NCI-H446 (cell line): ENCODE measurements around the gene RGS17.
"Not testable (repeated sequence)": the region's sequence is repeated elsewhere in the genome, so short reads cannot be mapped to it uniquely, and the experiment has no call there.

ENCODE experiments used
- DNase-seq, 2 experiments: peaks; one replicate each; lab custom pipeline; 2025; lab: John Stamatoyannopoulos, UW

Gene RGS17

GRCh38 chr6:153131037-153131981, at the start of gene RGS17:
Gene RGS17 (minus strand): TSS chr6:153131282. CDS start chr6:153044018, 87,264 bp downstream.
- peak in 1 of 2 experiments; percentile 60 for DNase-seq

DNA sequence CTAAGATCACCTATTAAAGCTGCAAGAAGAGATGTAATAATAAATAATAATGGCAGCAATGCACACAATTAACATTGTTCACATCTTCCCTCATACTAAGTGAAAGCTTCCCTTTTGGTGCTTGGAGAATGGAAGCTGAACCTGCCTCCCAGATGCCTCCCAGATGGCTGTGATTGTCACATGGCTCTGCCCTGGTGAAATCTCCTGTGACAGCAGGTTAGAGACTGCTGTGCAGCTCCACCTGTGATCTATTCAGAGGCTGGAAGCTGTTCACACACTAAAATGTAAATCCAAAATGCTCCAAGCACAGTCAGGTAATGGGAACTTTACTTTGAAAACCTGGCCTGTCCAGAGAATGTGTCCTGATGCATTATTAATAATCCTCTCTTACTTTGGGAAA, 41.7 kb upstream of the RGS17 start:
- DNase-seq = no peak

- DNase-seq = no peak
These were observed 39.4 kb upstream of the RGS17 start for GRCh38 chr6:153170511-153170910.

- no peak for DNase-seq
These were observed 36.8 kb upstream of the RGS17 start for GRCh38 chr6:153167907-153168306.

- no peak for DNase-seq
These were observed 36.2 kb upstream of the RGS17 start for GRCh38 chr6:153167061-153167891.

GRCh38 chr6:153162646-153163045, 31.6 kb upstream of the RGS17 start:
- no peak for DNase-seq

DNA sequence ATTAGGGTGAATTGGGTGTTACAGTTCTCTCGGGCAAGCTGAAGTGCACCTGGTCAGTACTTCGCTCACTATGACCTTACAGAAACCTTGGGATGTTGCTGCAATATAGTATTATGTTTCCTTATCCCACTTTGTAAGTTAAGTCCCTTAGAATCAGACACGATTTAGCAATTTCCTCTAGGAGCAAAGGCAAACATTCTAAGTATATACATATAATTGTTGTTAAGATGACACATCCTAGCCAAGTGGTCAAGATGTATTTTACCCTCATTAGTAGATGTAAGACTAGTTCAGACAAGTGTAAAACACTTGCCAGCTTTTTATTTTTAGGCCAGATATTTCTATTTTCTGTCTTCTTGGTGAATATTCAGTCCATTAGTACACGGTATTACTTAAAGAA, 31.1 kb upstream of the RGS17 start:
- no peak for DNase-seq

DNA sequence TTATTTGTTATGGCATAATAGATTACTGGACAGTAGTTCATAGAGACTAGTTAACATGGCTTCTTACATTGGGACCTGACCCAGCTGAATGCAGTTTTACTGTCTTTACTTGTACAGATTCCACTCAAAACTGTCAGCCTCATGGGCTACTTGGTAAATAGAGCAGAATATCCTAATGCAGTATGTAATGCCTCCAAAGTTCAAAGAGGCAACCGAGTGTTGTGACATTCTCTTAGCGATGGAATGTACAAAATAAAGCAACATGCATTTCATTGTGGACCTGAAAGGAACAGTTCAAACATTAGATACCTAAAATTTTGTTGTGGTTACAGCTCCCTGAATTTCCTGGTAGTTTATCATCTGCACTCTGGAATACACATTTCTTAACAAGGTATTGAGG, 29.1 kb upstream of the RGS17 start:
- no peak for DNase-seq

- no peak for DNase-seq
These were observed 19.8 kb upstream of the RGS17 start for GRCh38 chr6:153150752-153151440.

GRCh38 chr6:153150371-153150751, 19.3 kb upstream of the RGS17 start:
- no peak for DNase-seq

DNA sequence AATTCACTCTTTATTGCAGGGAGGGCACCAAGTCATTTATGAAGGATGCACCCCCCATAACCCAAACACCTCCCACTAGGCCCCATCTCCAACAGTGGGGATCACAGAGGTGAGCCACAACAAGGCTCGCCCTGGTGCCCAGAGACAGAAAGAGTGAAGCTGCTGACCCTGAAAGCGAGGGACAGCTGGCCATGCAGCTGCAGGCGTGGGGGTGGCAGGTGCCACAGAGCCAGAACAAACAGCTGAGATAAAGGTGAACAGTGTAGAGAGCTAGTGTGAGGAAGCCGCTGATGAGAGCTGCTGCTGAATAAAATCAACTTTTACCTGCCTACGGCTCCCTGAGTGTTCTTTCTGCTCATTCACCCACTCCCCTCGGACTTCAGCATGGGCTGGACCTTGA, 18.8 kb upstream of the RGS17 start:
- DNase-seq = no peak

DNA sequence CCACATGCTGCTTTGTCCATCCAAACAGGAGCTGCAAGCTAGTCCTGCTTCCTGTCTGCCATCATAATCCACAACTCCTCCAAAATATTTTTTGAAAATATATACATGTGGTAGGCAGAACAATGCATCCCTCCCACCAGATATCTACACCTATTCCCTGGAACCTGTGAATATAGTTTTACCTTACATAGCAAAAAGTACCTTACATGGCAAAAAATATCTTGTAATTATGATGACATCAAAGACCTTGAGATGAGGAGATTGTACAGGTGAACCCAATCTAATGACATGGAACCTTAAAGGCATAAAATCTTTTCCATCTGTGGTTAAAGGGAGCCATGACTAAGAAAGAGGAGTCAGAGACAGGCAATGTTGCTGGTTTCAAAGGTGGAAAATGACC, 15.3 kb upstream of the RGS17 start:
- no peak for DNase-seq

GRCh38 chr6:153145591-153145990, 14.5 kb upstream of the RGS17 start:
- no peak for DNase-seq

DNA sequence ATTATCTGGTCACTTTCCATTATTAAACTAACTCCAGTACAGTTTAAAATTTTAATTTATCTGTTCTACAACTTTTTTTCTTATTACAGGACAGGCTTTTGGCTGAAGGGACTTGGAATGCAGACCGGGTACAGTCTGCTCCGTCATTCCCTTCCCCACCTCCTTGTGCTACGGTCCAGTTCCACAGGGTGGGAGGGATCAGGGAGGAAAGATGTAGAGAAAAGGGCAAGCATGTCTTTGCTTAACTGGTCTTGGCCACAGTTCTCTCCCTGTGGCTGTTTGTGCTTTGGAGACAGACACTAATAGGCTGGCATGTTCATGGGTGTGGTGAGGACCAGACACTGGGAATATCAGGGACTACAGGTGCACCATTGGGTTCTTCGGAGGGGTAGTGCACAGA, 12.1 kb upstream of the RGS17 start:
- no peak for DNase-seq

DNA sequence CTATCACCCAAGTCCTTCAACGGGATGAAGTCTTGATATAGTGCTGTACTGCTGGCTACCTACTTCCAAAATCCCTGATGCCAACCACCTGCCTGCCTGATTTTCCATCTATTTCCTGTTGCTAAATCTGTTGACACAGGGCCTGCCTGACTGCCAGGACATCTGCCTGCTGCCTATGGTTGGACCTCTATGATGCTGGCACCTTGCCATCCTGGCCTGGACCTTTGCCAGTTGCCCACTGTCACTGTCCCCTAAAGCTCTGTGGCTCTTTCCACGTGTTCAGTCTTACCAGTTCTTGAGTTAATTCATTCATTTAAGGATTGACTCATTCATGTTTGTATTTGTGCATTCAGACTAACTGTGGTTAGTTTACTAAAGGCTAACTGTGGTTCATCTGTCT, 9.2 kb upstream of the RGS17 start:
- no peak for DNase-seq

DNA sequence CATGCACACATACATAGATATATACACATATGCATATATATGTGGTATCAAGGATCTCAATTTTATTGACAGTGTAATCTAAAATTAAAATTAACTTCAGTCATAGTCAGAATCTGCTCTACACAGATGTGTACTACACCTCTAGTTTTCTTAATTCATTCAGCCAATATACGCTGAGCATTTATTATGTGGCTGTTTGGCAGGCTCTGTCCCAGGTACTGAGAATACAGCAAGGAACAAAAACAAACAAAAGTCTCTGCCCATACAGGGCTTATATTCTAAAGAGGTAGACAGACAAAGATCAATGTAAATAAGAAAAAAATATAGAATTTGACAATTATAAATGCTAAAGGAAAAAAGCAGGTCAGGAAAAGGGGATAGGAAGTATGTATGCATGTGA, 7.8 kb upstream of the RGS17 start:
- no peak for DNase-seq

DNA sequence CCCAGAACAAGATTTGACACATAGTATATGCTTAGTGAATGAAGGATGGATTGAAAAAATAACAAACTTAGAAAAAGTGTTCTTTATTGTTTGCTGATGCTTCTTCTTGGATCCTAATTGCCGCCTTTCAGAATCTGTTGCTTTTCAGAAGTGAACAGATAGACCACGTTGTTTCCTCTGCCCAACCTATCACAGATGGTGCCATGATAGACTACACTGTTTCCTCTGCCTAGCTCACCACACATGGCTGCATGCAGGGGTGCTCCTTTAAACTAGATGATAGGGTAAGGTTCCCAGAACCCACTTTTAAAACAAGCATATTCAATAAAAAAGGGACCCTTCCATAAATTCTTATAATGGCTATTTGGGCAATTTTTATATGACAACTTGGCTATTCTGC, 4.6 kb upstream of the RGS17 start:
- DNase-seq = no peak

- not testable (repeated sequence) for DNase-seq
These were observed 2.6 kb upstream of the RGS17 start for GRCh38 chr6:153133667-153134066.

- peak in 1 of 2 experiments; percentile 42 for DNase-seq
These were observed 506 bp downstream of the RGS17 start for GRCh38 chr6:153130515-153131036.

DNA sequence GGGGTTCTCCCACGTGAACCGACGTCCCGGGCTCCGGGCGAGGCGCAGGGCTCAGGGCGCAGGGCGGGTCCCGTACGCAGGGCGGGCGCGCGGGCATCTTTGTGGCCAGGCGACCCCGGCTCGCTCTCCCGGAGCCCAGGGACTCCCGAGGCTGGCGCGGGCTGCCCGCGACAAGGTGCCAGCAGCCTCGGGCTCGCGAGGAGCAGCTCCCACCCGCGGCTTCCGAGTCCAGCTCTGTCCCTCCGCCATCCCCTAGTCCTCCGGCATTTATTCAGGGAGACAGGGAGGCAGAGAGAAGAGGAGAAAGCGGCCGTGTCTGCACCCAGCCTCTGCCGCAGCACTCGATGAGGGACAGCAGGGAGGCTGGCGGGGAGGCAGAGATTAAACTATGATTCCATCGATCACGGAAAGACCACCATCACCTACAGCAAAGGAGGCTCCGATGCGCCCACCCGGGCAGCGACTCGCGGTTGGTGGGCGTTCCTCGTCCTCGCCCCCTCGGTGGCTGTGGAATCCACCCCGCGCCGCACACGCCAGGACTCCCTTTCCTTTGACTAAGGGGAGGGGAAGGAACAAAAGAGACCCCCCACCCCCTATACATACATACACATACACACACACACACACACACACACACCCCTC, 1.1 kb downstream of the RGS17 start:
- DNase-seq = no peak

DNA sequence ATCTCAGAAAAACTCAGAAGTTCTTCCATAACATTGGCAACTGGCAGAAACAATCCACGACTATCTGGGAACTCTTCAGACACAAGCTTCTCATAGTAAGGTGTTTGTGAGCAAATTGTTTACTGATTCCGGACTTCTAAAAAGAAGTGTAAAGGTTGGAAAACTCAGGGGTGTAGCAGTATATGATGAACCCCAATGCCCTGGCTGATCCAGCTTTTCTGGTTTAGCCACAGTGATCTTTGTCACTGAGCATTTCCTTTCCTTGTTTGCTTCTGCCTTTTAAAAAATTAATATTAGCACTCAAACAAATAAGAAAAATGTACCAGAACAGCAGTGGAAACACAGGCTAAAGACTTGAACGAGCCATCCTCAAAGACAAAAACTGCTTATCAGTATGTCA, 4.9 kb downstream of the RGS17 start:
- DNase-seq = no peak

DNA sequence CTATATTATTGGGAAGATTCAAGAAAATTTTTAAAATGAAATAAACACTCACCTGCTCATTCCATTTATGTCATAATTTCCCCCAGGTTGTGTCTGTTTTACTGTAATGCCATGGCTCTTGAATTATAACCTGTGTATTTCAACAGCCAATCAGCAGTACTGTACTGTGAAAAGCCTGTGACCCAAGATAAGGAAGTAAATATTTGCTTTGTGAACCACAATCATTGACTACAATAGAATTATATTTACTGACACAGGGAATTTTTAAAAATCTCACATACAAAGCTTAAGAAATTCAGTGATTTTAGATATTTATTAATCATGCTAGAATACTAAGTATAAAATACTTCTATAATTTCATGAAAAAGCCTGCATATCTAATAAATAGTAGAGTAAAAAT, 6.0 kb downstream of the RGS17 start:
- DNase-seq = no peak
